Measurements from ENCODE around the gene GMCL2.

The GMCL2 gene

DNA sequence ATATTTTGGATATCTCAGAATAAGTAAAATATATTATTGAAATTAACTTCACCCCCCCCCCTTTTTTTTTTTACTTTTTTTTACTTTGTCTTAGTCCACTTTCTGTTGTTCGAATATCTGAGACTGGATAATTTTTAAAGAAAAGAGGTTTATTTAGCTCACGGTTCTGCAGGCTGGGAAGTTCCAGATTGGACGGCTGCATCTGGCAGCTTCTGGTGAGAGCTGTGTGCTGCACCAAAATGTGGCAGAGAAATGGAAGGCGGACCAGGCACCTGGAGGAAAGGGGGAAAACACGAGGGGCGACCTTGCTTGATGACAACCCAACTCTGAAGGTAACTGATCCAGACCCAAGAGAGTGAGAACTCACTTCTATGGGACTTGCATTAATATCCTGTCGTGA lies 5.6 kb upstream of the GMCL2 start:
- H3K4me3 ChIP-seq (ENCODE audit: low read depth in 1 of 2, low read length in 2 of 2): no peak overlapping the region
- H3K9me3 ChIP-seq (ENCODE audit: low read length): no peaks in the 10 kb centered on the region
- no peak overlapping the region for H3K9ac ChIP-seq (ENCODE audit: low read length)
- H3K4me1 ChIP-seq (ENCODE audit: insufficient read depth, low read length): no peaks in the 10 kb centered on the region
- H3K27ac ChIP-seq (ENCODE audit: low read depth, low read length): no peak overlapping the region
- no peaks in the 10 kb centered on the region for H3K36me3 ChIP-seq (ENCODE audit: insufficient read depth, low read length)
- H3K27me3 ChIP-seq (ENCODE audit: control insufficient read depth in 1 of 2, insufficient read depth in 2 of 2, low read length in 2 of 2): peaks cover 0 to 5% of the 10 kb centered on the region in 2 donors

DNA sequence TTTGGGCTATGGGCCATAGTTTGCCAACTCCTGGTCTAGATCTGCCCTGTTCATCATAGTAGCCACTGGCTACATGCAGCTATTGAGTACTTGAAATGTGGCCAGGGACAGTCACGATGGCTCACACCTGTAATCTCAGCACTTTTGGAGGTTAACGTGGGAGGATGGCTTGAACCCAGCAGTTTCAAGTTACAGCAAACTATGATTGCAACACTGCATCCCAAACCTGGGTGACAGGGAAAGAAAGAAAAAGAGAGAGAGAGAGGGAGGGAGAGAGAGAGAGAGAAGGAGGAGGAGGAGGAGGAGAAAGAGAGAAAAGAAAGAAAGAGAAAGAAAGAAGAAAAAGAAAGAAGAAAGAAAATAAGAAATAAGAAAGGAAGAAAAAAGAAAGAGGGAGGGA lies 5.1 kb upstream of the GMCL2 start:
- no peak overlapping the region for H3K4me3 ChIP-seq (ENCODE audit: low read depth in 1 of 2, low read length in 2 of 2)
- peaks cover 0 to 5% of the 10 kb centered on the region in 2 donors for H3K27me3 ChIP-seq (ENCODE audit: control insufficient read depth in 1 of 2, insufficient read depth in 2 of 2, low read length in 2 of 2)
- no peaks in the 10 kb centered on the region for H3K36me3 ChIP-seq (ENCODE audit: insufficient read depth, low read length)
- H3K4me1 ChIP-seq (ENCODE audit: insufficient read depth, low read length): no peaks in the 10 kb centered on the region
- no peak overlapping the region for H3K27ac ChIP-seq (ENCODE audit: low read depth, low read length)
- no peak overlapping the region for H3K9ac ChIP-seq (ENCODE audit: low read length)
- no peaks in the 10 kb centered on the region for H3K9me3 ChIP-seq (ENCODE audit: low read length)

DNA sequence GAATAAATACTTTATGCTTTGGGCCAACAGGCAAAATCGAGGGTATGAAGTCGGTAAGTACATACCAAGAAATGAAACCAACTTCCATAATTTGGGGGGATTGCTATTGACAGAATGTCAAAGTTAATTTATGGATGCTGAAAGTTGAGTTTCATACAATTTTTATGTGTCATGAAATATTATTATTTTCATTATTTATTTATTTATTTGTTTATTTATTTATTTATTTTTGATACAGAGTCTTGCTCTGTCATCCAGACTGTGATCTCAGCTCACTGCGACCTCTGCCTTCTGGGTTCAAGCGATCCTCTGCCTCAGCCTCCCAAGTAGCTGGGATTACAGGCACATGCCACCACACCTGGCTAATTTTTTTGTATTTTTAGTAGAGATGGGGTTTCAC lies 4.5 kb upstream of the GMCL2 start:
- no peaks in the 10 kb centered on the region for H3K9me3 ChIP-seq (ENCODE audit: low read length)
- H3K27ac ChIP-seq (ENCODE audit: low read depth, low read length): no peak overlapping the region
- no peak overlapping the region for H3K9ac ChIP-seq (ENCODE audit: low read length)

DNA sequence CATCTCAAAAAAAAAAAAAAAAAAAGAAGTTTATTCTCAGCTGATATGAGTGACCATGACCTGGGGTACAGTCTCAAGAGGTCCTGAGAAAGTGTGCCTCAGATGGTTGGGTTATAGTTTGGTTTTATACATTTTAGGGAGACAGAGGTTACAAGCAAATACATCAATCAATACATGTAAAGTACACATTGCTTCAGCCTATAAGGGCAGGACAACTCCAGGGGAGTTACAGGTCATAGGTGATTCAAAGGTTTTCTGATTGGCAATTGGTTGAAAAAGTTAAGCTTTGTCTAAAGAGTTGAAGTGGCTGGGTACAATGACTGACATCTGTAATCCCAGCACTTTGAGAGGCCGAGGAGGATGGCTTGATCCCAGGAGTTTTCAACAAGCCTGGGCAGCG lies 2.3 kb upstream of the GMCL2 start:
- Histone ChIP-seq H3K36me3 (ENCODE audit: insufficient read depth, low read length) (no peaks in the 10 kb centered on the region), H3K4me1 (ENCODE audit: insufficient read depth, low read length) (no peaks in the 10 kb centered on the region)

More for the DNA sequence above, 4.5 kb upstream of the GMCL2 start:
- Histone ChIP-seq H3K4me1 (ENCODE audit: insufficient read depth, low read length) (no peaks in the 10 kb centered on the region), H3K4me3 (ENCODE audit: low read depth in 1 of 2, low read length in 2 of 2) (no peak overlapping the region), H3K27me3 (ENCODE audit: control insufficient read depth in 1 of 2, insufficient read depth in 2 of 2, low read length in 2 of 2) (peaks cover 0 to 5% of the 10 kb centered on the region in 2 donors), H3K36me3 (ENCODE audit: insufficient read depth, low read length) (no peaks in the 10 kb centered on the region)

DNA sequence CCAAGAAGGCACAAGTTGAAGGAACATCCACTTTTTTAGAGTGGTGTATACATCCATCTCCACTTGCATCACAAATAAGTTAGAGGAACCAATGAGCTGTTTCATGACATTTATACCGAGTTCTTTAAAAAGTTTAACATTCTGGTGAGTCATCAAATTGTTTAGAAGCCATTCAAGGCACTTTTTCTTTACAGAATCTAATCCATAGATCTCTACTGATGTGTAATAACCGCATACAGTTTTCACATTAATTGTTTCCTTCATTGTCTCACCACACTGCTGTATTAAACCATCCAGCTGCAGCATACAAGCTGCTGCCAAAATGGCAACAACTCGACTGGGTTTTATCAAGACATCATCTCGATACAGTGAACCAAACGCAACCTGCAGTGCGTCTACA lies 744 bp downstream of the GMCL2 start:
- Histone ChIP-seq H3K4me1 (ENCODE audit: insufficient read depth, low read length) (no peaks in the 10 kb centered on the region), H3K9ac (ENCODE audit: low read length) (no peak overlapping the region), H3K27ac (ENCODE audit: low read depth, low read length) (no peak overlapping the region), H3K4me3 (ENCODE audit: low read depth in 1 of 2, low read length in 2 of 2) (no peak overlapping the region), H3K9me3 (ENCODE audit: low read length) (no peaks in the 10 kb centered on the region), H3K27me3 (ENCODE audit: control insufficient read depth in 1 of 2, insufficient read depth in 2 of 2, low read length in 2 of 2) (peaks cover 0 to 5% of the 10 kb centered on the region in 2 donors), H3K36me3 (ENCODE audit: insufficient read depth, low read length) (no peaks in the 10 kb centered on the region)

More for the DNA sequence above, 2.3 kb upstream of the GMCL2 start:
- Histone ChIP-seq H3K9me3 (ENCODE audit: low read length) (no peaks in the 10 kb centered on the region), H3K27ac (ENCODE audit: low read depth, low read length) (no peak overlapping the region), H3K9ac (ENCODE audit: low read length) (no peak overlapping the region), H3K4me3 (ENCODE audit: low read depth in 1 of 2, low read length in 2 of 2) (no peak overlapping the region), H3K27me3 (ENCODE audit: control insufficient read depth in 1 of 2, insufficient read depth in 2 of 2, low read length in 2 of 2) (peaks cover 0 to 5% of the 10 kb centered on the region in 2 donors)

DNA sequence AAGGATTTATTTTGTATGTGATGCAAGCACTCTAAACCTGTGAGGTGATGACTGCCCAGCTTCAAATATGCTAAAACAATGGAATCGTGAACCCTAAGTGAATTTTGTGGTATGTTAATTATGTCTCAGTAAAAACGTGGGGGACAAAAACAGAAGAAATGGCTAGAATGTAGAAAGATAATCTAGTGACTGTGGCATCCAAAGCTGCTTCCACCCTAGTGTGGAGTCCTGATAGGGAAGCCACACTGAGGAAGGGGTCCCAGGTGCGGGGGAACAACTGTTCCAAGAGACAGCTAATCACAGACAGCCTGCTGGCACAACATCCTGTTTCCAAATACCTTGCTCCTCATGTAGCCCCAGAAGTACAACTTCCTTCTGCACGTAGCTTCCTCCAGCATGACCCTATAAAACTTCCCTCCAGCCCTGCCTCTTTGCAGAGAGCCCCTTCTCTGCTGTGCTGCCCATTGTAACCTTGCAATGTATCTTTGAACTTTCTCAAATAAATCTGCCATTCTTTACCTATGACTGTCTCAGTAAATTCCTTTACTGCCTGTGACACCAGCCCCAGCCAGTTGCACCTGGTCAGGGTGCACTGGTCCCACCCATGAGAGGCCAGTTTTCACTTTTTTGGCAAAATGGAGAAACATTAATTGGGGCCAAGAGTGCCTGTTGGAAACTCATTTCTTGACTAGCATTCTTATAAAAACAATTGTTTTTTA lies 4.9 kb downstream of the GMCL2 start:
- Histone ChIP-seq H3K9ac (ENCODE audit: low read length) (no peak overlapping the region), H3K4me3 (ENCODE audit: low read depth in 1 of 2, low read length in 2 of 2) (no peak overlapping the region), H3K9me3 (ENCODE audit: low read length) (no peaks in the 10 kb centered on the region), H3K27ac (ENCODE audit: low read depth, low read length) (no peak overlapping the region), H3K36me3 (ENCODE audit: insufficient read depth, low read length) (no peaks in the 10 kb centered on the region), H3K27me3 (ENCODE audit: control insufficient read depth in 1 of 2, insufficient read depth in 2 of 2, low read length in 2 of 2) (no peaks in the 10 kb centered on the region), H3K4me1 (ENCODE audit: insufficient read depth, low read length) (no peaks in the 10 kb centered on the region)

DNA sequence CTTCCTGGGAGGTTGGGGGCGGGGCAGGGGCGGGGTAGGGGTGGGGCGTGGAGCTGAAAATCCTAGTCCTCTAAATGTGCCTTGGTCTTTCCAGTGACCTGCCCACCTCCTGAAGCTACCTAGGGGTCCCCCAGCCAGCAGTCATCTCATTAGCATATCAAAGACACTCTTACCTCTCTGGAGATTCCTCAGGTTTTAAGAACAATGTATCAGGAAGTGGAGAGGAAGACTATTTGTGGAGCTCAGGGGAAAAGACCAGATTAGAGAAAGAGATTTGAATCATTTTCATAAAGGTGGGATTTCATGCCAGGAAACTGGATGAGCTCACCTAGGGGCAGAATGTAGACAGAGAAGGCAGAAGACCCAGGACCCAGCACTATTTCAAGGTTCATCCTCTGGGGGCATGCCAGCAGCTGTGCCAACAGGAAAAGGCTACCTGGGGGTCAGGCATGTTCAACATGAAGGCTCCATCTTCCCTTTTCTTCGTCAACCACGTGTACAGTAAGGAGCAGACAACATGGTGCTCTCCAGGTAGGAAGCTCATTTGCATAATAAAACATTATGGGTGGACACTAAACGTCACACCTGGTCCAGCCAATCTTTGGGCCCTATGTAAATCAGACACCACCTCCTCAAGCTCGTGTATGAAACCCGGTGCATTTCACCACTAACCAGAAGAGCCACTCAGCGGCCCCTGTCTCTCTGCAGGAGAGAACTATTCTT lies 6.9 kb downstream of the GMCL2 start:
- no peaks in the 10 kb centered on the region for H3K9me3 ChIP-seq (ENCODE audit: low read length)
- H3K36me3 ChIP-seq (ENCODE audit: insufficient read depth, low read length): no peaks in the 10 kb centered on the region
- no peak overlapping the region for H3K4me3 ChIP-seq (ENCODE audit: low read depth in 1 of 2, low read length in 2 of 2)
- no peaks in the 10 kb centered on the region for H3K4me1 ChIP-seq (ENCODE audit: insufficient read depth, low read length)
- no peak overlapping the region for H3K9ac ChIP-seq (ENCODE audit: low read length)
- H3K27me3 ChIP-seq (ENCODE audit: control insufficient read depth in 1 of 2, insufficient read depth in 2 of 2, low read length in 2 of 2): no peaks in the 10 kb centered on the region
- H3K27ac ChIP-seq (ENCODE audit: low read depth, low read length): no peak overlapping the region

DNA sequence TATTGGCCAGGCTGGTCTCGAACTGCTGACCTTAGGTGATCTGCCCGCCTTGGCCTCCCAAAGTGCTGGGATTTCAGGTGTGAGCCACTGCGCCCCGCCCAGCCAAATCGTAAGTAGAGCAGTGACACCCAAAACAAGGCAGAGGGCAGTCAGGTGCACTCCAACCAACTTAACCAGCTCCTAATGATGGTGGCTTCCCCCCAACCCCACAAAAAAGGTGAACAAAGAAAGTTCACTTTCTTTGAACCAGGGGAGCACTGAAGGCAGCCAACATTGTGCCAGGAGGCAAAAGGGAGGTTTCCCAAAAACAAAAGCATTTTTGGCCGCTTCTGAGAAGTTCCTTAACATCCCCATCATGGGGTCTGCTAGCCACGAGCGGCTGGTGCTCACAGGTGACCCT lies 9.6 kb downstream of the GMCL2 start:
- H3K9ac ChIP-seq (ENCODE audit: low read length): no peak overlapping the region
- no peaks in the 10 kb centered on the region for H3K36me3 ChIP-seq (ENCODE audit: insufficient read depth, low read length)
- H3K9me3 ChIP-seq (ENCODE audit: low read length): no peaks in the 10 kb centered on the region
- no peak overlapping the region for H3K4me3 ChIP-seq (ENCODE audit: low read depth in 1 of 2, low read length in 2 of 2)
- H3K27me3 ChIP-seq (ENCODE audit: control insufficient read depth in 1 of 2, insufficient read depth in 2 of 2, low read length in 2 of 2): no peaks in the 10 kb centered on the region
- H3K4me1 ChIP-seq (ENCODE audit: insufficient read depth, low read length): no peaks in the 10 kb centered on the region
- no peak overlapping the region for H3K27ac ChIP-seq (ENCODE audit: low read depth, low read length)

DNA sequence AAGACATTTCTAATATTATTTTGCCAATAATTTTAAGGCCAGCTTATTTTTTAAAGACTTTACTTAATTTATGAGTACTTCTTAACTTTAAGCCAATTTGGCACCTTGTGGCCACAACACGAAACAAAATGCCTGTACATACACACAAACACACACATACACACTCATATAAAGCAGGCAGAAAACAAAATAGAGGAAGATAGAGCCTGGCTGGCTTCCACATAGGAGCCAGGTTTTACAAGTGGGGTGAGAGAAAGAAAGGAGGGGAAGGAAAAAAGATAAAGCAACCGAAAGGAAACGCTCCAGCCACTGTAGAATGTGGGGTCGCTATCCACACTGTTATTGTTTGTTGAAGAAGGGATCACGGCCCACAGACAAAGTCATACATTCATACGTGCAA lies 10.4 kb downstream of the GMCL2 start:
- no peaks in the 10 kb centered on the region for H3K36me3 ChIP-seq (ENCODE audit: insufficient read depth, low read length)

DNA sequence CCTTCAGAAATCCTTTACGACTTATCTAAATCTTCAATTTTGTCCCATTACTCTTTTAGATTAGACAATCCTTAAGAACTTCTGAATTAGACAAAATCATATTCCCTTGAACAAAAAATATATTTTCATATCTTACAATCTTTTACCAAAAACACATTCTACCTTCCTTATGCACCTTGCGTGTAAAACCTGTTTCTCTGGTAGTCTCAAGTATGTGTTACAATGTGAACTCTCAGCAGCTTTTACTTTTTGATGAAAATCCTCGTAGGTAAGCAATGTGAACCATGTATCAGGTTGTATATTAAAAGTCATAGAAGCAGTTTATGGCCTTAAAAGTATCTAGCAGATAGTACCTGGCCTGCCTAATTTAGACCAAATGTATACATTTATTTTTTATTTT lies 12.7 kb downstream of the GMCL2 start:
- no peaks in the 10 kb centered on the region for H3K4me1 ChIP-seq (ENCODE audit: insufficient read depth, low read length)
- H3K9ac ChIP-seq (ENCODE audit: low read length): no peak overlapping the region
- no peaks in the 10 kb centered on the region for H3K36me3 ChIP-seq (ENCODE audit: insufficient read depth, low read length)
- no peak overlapping the region for H3K27ac ChIP-seq (ENCODE audit: low read depth, low read length)
- no peaks in the 10 kb centered on the region for H3K9me3 ChIP-seq (ENCODE audit: low read length)
- H3K27me3 ChIP-seq (ENCODE audit: control insufficient read depth in 1 of 2, insufficient read depth in 2 of 2, low read length in 2 of 2): no peaks in the 10 kb centered on the region
- H3K4me3 ChIP-seq (ENCODE audit: low read depth in 1 of 2, low read length in 2 of 2): no peak overlapping the region

More for the DNA sequence above, 10.4 kb downstream of the GMCL2 start:
- Histone ChIP-seq H3K9ac (ENCODE audit: low read length) (no peak overlapping the region), H3K9me3 (ENCODE audit: low read length) (no peaks in the 10 kb centered on the region), H3K4me1 (ENCODE audit: insufficient read depth, low read length) (no peaks in the 10 kb centered on the region), H3K4me3 (ENCODE audit: low read depth in 1 of 2, low read length in 2 of 2) (no peak overlapping the region), H3K27me3 (ENCODE audit: control insufficient read depth in 1 of 2, insufficient read depth in 2 of 2, low read length in 2 of 2) (no peaks in the 10 kb centered on the region), H3K27ac (ENCODE audit: low read depth, low read length) (no peak overlapping the region)

DNA sequence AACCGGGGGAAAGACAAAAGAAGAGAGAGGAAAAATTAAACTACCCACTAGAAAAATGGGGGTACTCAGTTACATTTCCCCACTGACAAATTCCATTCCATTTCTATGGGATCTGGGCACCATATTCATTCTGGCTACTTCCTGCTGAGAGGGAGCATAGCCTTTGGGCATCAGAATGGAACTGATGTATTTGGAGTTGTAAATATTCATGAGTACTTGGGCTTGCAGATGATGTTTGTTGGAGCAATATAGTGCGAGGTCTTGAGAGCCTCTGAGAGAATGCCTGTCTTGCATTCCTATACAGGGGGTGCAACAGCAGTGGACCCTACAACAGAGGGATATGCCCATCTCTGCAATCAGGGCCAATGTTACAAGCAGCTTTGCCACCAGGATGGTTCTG lies 16.7 kb downstream of the GMCL2 start:
- no peaks in the 10 kb centered on the region for H3K4me1 ChIP-seq (ENCODE audit: insufficient read depth, low read length)
- no peak overlapping the region for H3K9ac ChIP-seq (ENCODE audit: low read length)
- H3K27me3 ChIP-seq (ENCODE audit: control insufficient read depth in 1 of 2, insufficient read depth in 2 of 2, low read length in 2 of 2): peaks cover 0 to 3% of the 10 kb centered on the region in 2 donors
- no peaks in the 10 kb centered on the region for H3K9me3 ChIP-seq (ENCODE audit: low read length)
- no peak overlapping the region for H3K27ac ChIP-seq (ENCODE audit: low read depth, low read length)
- H3K36me3 ChIP-seq (ENCODE audit: insufficient read depth, low read length): no peaks in the 10 kb centered on the region
- H3K4me3 ChIP-seq (ENCODE audit: low read depth in 1 of 2, low read length in 2 of 2): no peak overlapping the region

DNA sequence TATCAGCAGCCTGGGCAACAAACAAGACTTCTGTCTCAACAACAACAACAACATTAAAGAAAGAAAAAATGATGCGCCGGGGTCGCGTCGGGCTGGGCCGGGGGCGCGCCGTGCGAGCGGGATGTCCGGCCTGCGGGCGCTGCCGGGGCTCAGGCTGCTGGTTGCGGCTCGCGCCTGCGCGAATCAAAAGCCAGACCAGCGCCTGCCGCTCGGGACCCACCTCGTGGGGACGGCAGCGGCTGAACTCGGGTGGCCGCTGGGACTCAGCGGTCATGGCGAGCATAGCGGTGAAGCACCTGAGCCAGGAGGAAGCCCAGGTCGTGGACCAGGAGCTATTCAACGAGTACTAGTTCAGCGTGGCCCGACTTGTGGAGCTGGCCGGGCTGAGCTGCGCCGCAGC lies 21.6 kb downstream of the GMCL2 start:
- Histone ChIP-seq H3K4me3 (ENCODE audit: low read depth in 1 of 2, low read length in 2 of 2) (no peak overlapping the region), H3K27me3 (ENCODE audit: control insufficient read depth in 1 of 2, insufficient read depth in 2 of 2, low read length in 2 of 2) (peaks cover 7 to 17% of the 10 kb centered on the region in 2 donors), H3K9ac (ENCODE audit: low read length) (no peak overlapping the region), H3K27ac (ENCODE audit: low read depth, low read length) (no peak overlapping the region), H3K36me3 (ENCODE audit: insufficient read depth, low read length) (no peaks in the 10 kb centered on the region), H3K4me1 (ENCODE audit: insufficient read depth, low read length) (peaks cover 5% of the 10 kb centered on the region), H3K9me3 (ENCODE audit: low read length) (no peaks in the 10 kb centered on the region)

Measured in muscle layer of colon (tissue), 2 donors.